HCT116 (cell line): ENCODE results near the gene PIP4K2C. TPM values are rescaled to one million over a fixed set of nuclear protein-coding genes. Genes with fewer than 3 reads are reported as not detected.

ENCODE experiments used
- ATAC-seq: fragments of 200-7000 bp; cut with Tn5 transposase; 2 replicates; pipeline ENCODE4 v1.9.1; 2020; ENCODE audit warnings: mild to moderate bottlenecking, moderate library complexity
- BruUV-seq: library from RNA; stranded (reverse); fragments of 400-500 nt; replicated peaks from 2 replicates; lab custom pipeline; 2021; lab: Mats Ljungman, UMichigan
- CTCF ChIA-PET: fragments of 300-600 bp; sonication (Branson Sonifier 250); formaldehyde crosslinking; loops from one replicate; lab custom pipeline; 2021; ENCODE audit warnings: antibody characterized with exemption; lab: Charles Lee
- POLR2A ChIA-PET: fragments of 300-600, 350-600 bp; sonication (Branson Sonifier 250); formaldehyde crosslinking; loops from one replicate; lab custom pipeline; 2021; ENCODE audit warnings: antibody characterized with exemption; lab: Charles Lee
- RAD21 ChIA-PET, 2 experiments: fragments of 300-600 bp; sonication (Branson Sonifier 250); formaldehyde crosslinking; loops; one replicate each; lab custom pipeline; 2023; ENCODE audit warnings: low total read pairs in 2 of 2; ENCODE audit not compliant: uncharacterized antibody in 2 of 2, unreplicated experiment in 2 of 2, low non-redundant PET in 1 of 2; lab: Charles Lee
- DNase-seq: peaks from one replicate; pipeline ENCODE4 v3.0.0-alpha.2; 2010; ENCODE audit warnings: low read depth, low spot score
- H2AFZ ChIP-seq: fragments of 200-600 bp; shearing (Covaris generic), sonication (generic); 2 replicates; pipeline ENCODE4 v1.6.1; 2017; ENCODE audit warnings: low read depth, mixed run types, mixed read lengths, antibody characterized with exemption, low read length; ENCODE audit not compliant: poor library complexity, severe bottlenecking
- H3K27ac ChIP-seq: 2 replicates; pipeline ENCODE4 v1.5.1; 2012; ENCODE audit warnings: low read depth, low read length
- H3K27me3 ChIP-seq: fragments of 200-600 bp; sonication (generic); 2 replicates; pipeline ENCODE4 v1.6.1; 2016; ENCODE audit warnings: mixed run types, low read length, mixed read lengths; ENCODE audit not compliant: insufficient read depth
- H3K36me3 ChIP-seq, 2 experiments: fragments of 200-500 bp in 1 of 2; fragments of 200-600 bp in 1 of 2; sonication (Bioruptor generic) in 1 of 2; sonication (generic) in 1 of 2; 2 replicates each; pipeline versions ENCODE4 v1.5.1 to v1.6.1; 2014 to 2016; ENCODE audit warnings: low read length in 2 of 2, inconsistent platforms in 1 of 2, mixed read lengths in 1 of 2, mixed run types in 1 of 2; ENCODE audit not compliant: insufficient read depth in 2 of 2, control insufficient read depth in 1 of 2
- H3K4me1 ChIP-seq, 2 experiments: fragments of 200-600 bp in 1 of 2; sonication (generic) in 1 of 2; 2 replicates each; pipeline versions ENCODE4 v1.5.1 to v1.6.1; 2012 to 2017; ENCODE audit warnings: low read length in 2 of 2, inconsistent platforms in 1 of 2, mild to moderate bottlenecking in 1 of 2, mixed read lengths in 1 of 2, mixed run types in 1 of 2, moderate library complexity in 1 of 2; ENCODE audit not compliant: insufficient read depth in 2 of 2, control insufficient read depth in 1 of 2
- H3K4me2 ChIP-seq: fragments of 200-600 bp; sonication (generic); 2 replicates; pipeline ENCODE4 v1.6.1; 2017; ENCODE audit warnings: mixed run types, low read length, mixed read lengths
- H3K4me3 ChIP-seq, 2 experiments: fragments of 200-600 bp in 1 of 2; sonication (generic) in 1 of 2; replicated peaks in 1 of 2; 2 replicates each; pipeline ENCODE4 v1.5.1; 2011 to 2016; ENCODE audit warnings: low read length in 2 of 2, control low read depth in 1 of 2, low read depth in 1 of 2, mild to moderate bottlenecking in 1 of 2, mixed read lengths in 1 of 2, mixed run types in 1 of 2
- H3K79me2 ChIP-seq: fragments of 200-600 bp; sonication (generic); 2 replicates; pipeline ENCODE4 v1.6.1; 2017; ENCODE audit warnings: mild to moderate bottlenecking, mixed run types, low read length, moderate library complexity, mixed read lengths; ENCODE audit not compliant: insufficient read depth
- H3K9ac ChIP-seq: fragments of 200-600 bp; sonication (generic); 2 replicates; pipeline ENCODE4 v1.6.1; 2016; ENCODE audit warnings: low read length, mixed read lengths
- H3K9me2 ChIP-seq: fragments of 200-600 bp; sonication (generic), shearing (Covaris generic); 2 replicates; pipeline ENCODE4 v1.6.1; 2017; ENCODE audit warnings: mixed run types, mild to moderate bottlenecking, moderate library complexity; ENCODE audit not compliant: insufficient read depth
- H3K9me3 ChIP-seq, 2 experiments: fragments of 200-500 bp in 1 of 2; fragments of 200-600 bp in 1 of 2; sonication (Bioruptor generic) in 1 of 2; sonication (generic) in 1 of 2; 2 replicates each; pipeline ENCODE4 v1.6.1; 2014 to 2017; ENCODE audit warnings: low read length in 2 of 2, mixed read lengths in 2 of 2, inconsistent platforms in 1 of 2, low read depth in 1 of 2, mild to moderate bottlenecking in 1 of 2, mixed run types in 1 of 2, moderate library complexity in 1 of 2; ENCODE audit not compliant: control insufficient read depth in 1 of 2, insufficient read depth in 1 of 2
- H4K20me1 ChIP-seq: fragments of 200-600 bp; sonication (generic), shearing (Covaris generic); 2 replicates; pipeline ENCODE4 v1.6.1; 2017; ENCODE audit warnings: mixed run types, mild to moderate bottlenecking, moderate library complexity; ENCODE audit not compliant: insufficient read depth
- JUND ChIP-seq: IDR thresholded peaks from 2 replicates; pipeline ENCODE4 v1.6.1; 2012
- RAD21 ChIP-seq: IDR thresholded peaks from 2 replicates; pipeline ENCODE4 v1.6.1; 2012; ENCODE audit warnings: low read depth, mild to moderate bottlenecking
- YY1 ChIP-seq: IDR thresholded peaks from 2 replicates; pipeline ENCODE4 v1.6.1; 2011; ENCODE audit warnings: low read length, low read depth, moderate library complexity, mild to moderate bottlenecking; ENCODE audit not compliant: insufficient replicate concordance; ENCODE audit errors: extremely low read depth
- intact Hi-C: fragments of 100-400 bp; cut with micrococcal nuclease; formaldehyde crosslinking; loops from 2 replicates; pipeline ENCODE4 v1.10.0; 2022
- total RNA-seq: library from RNA; stranded (reverse); gene quantifications from one replicate; pipeline ENCODE4 v1.2.1, GENCODE V29; 2021; ENCODE audit not compliant: unreplicated experiment
- TF ChIP-seq, protein P1 (sequence below): IDR thresholded peaks from 2 replicates; pipeline ENCODE4 v1.6.1; 2011; ENCODE audit warnings: mild to moderate bottlenecking, low read length, moderate library complexity; ENCODE audit not compliant: insufficient replicate concordance; ENCODE audit errors: extremely low read depth
- TF ChIP-seq, protein P2 (sequence below), 3 experiments: fragments of 200-600 bp in 1 of 3; sonication (generic) in 1 of 3; IDR thresholded peaks in 2 of 3; conservative IDR thresholded peaks in 1 of 3; 2 replicates each; pipeline ENCODE4 v1.5.1; 2012 to 2017; ENCODE audit warnings: low read depth in 2 of 3, low read length in 2 of 3, antibody characterized with exemption in 1 of 3, borderline replicate concordance in 1 of 3, control low read depth in 1 of 3, mild to moderate bottlenecking in 1 of 3, mixed read lengths in 1 of 3, mixed run types in 1 of 3, moderate library complexity in 1 of 3; ENCODE audit not compliant: insufficient read depth in 1 of 3

The PIP4K2C gene
- total RNA-seq, 1 experiment from 2014 or later, result 38.4 TPM

DNA sequence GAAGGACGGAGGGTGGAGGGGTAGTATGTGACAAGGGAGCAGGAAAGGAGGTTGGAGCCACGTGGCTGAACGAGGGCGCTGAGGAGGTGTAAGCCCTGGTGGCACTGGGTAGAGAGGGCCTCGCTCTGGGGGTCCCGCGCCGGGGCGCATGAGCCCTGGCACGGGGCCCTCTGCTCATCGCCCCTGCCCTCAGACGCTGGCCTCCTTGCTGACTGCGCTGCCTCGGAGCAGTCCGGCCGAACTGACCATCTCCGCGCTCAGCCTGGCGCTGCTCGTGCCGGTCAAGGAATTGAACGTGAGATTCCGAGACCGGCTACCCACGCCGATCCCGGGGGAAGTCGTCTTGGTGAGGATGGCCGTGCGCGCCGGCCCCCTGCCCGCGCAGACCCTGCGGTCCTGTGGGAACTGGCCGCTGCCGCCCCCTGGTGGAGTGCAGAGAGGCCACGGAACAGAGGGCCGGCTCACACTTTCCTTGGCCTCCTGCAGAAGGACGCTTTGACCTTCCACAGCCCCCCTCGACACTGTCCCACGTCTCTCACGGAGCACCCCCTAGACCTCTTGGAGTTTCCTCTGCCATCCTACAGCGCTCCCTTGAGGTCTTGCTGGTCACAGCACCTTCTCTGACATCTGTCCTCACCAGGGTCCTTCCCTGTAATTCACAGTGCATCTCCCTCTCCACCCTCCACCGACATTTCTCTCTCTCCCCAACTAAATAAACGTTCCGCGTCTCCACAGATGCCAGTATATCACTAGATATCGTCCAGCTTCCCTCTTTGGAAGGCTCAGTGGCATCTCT lies 30.7 kb downstream of the PIP4K2C start:
- Histone ChIP-seq H3K27ac (no peak overlapping the region), H3K4me2 (no peak overlapping the region), H2AFZ (no peak overlapping the region), H3K9me2 (no peaks in the 10 kb centered on the region), H3K9ac (no peak overlapping the region), H3K36me3 (0 out of 4 replicates have a peak, but pooled peaks cover 0 to 4% of the 10 kb centered on the region in 2 experiments), H3K27me3 (peaks cover 4% of the 10 kb centered on the region; the same call in 1 of the 2 replicates), H4K20me1 (no peaks in the 10 kb centered on the region), H3K4me3 (no peak overlapping the region), H3K9me3 (no peaks in the 10 kb centered on the region), H3K4me1 (no peaks in the 10 kb centered on the region), H3K79me2 (no peaks in the 10 kb centered on the region)
- intact Hi-C loops, result loop anchor here (1.0 kb wide), 1 partner anchor 38 kb away; no protein-coding TSS in a partner anchor
- ChIA-PET CTCF (interaction anchor here (0.9 kb wide), 1 partner anchor 105 kb away, joined by 3 read pairs; no protein-coding TSS in a partner anchor), POLR2A (no interaction called here), RAD21 (no interaction called here)
- DNase-seq, result peak; percentile 15
- no TSS peak for BruUV-seq
- ATAC-seq, result peak; percentile 84
- TF ChIP-seq RAD21 (peak; percentile 75), JUND (no peak), YY1 (no peak)
- TF ChIP-seq, protein P1, sequence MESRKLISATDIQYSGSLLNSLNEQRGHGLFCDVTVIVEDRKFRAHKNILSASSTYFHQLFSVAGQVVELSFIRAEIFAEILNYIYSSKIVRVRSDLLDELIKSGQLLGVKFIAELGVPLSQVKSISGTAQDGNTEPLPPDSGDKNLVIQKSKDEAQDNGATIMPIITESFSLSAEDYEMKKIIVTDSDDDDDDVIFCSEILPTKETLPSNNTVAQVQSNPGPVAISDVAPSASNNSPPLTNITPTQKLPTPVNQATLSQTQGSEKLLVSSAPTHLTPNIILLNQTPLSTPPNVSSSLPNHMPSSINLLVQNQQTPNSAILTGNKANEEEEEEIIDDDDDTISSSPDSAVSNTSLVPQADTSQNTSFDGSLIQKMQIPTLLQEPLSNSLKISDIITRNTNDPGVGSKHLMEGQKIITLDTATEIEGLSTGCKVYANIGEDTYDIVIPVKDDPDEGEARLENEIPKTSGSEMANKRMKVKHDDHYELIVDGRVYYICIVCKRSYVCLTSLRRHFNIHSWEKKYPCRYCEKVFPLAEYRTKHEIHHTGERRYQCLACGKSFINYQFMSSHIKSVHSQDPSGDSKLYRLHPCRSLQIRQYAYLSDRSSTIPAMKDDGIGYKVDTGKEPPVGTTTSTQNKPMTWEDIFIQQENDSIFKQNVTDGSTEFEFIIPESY, result no peak
- TF ChIP-seq, protein P2, sequence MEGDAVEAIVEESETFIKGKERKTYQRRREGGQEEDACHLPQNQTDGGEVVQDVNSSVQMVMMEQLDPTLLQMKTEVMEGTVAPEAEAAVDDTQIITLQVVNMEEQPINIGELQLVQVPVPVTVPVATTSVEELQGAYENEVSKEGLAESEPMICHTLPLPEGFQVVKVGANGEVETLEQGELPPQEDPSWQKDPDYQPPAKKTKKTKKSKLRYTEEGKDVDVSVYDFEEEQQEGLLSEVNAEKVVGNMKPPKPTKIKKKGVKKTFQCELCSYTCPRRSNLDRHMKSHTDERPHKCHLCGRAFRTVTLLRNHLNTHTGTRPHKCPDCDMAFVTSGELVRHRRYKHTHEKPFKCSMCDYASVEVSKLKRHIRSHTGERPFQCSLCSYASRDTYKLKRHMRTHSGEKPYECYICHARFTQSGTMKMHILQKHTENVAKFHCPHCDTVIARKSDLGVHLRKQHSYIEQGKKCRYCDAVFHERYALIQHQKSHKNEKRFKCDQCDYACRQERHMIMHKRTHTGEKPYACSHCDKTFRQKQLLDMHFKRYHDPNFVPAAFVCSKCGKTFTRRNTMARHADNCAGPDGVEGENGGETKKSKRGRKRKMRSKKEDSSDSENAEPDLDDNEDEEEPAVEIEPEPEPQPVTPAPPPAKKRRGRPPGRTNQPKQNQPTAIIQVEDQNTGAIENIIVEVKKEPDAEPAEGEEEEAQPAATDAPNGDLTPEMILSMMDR (IDR thresholded peaks at IDR 0.05 in 2 of 3, conservative IDR thresholded peaks at IDR 0.05 in 1 of 3; ENCODE audit: borderline replicate concordance in 1 of 3, insufficient read depth in 1 of 3, low read depth in 2 of 3, low read length in 2 of 3), result peak; percentile 79 to 91 (median 84)
- TF ChIP-seq, all 23 proteins: peak for 2
